Measurements from ENCODE around the gene KRTAP6-2.

KRTAP6-2 gene, protein sequence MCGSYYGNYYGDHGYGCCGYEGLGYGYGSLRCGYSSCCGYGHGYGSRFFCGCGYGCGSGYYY

DNA sequence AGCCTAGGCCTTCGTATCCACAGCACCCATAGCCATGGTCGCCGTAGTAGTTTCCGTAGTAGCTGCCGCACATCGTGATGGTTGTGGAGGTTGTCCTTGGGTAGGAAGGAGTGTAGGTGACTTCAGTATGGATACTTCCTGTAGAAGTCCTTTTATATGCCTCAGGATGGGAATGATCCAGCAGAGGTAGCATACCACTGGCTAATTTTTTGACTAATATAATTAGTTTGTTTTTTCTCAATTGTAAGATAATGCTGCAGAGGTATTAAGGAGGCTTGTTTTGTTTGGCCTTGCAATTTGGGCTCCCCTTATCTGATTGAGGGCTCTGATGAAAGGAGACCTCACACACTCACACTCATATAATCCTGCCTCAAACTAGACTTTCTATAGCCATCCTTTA, at the start of gene KRTAP6-2:
TSS of gene KRTAP6-2 (minus strand) at position 101 of the 400 bp plus-strand sequence. CDS start at position 73, 28 bp downstream.
- no peak for DNase-seq

DNA sequence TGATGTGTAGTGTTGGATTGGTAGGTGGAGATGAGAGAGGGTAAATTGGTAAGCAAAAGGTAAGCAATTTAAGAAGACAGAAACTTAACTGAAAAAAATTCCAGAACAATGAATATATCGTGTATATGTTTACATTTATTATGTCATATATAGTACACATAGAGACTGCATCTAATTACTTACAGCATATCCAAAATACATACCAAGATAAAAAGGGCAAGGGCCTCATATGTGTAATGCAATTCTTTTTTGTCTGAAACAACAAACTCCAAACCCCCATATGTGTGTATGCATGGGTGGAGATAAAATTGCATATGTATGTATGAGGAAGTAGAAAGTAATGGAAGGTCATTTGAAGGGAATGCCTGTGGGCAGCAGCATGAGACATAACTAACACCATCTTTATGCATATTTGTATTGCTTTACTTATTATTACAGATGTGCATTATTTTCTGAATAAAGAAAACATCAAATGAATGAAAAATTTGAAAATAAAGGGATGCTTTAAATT, 48.3 kb upstream of the KRTAP6-2 start:
- no peak for DNase-seq

GRCh38 chr21:30642564-30642963, 43.9 kb upstream of the KRTAP6-2 start, which contains the start of gene KRTAP20-3:
TSS of gene KRTAP20-3 (plus strand) at chr21:30642864.
- DNase-seq = no peak

- no peak for DNase-seq
These were observed 40.0 kb upstream of the KRTAP6-2 start for GRCh38 chr21:30638686-30639085.

DNA sequence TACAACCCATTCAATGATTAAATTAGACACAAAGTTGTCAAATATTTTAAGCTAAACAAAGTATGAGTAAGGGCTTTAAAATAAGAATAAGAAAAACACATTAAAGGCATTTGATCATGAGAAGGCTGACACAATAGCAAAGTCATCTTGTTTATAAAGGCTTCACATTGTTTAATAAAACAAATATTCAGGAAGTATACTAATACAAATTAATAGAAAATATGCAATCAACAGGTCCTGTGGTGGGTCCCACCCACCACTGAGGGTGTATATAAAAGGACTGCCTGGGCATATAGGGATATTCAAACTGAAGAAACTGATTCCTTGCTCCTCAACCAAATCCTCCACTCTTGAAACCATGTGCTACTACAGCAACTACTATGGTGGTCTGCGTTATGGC, 36.2 kb upstream of the KRTAP6-2 start, which contains the start of gene KRTAP20-2:
TSS of gene KRTAP20-2 (plus strand) at position 301 of the 400 bp plus-strand sequence. CDS start at position 359, 58 bp downstream.
- no peak for DNase-seq

GRCh38 chr21:30629200-30629599, 30.5 kb upstream of the KRTAP6-2 start:
- peak; percentile 22 for DNase-seq

DNA sequence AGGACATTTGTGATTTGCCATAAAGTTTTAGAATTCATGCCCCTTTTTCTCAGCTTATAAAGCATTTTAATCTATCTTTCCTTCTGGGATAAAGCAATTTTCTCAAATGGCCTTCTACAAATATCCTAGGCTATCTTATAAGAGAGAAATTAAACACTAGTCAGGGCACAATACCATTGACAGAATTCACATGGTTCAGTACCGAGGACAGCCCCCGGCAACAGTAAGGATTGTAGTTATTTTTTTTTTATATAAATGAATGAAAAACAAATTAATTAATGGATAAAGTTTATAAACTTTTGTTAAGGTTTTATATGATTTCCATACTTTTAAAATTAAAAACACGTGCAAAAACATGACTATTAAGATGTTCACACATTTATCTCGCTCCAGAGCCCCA, 29.4 kb upstream of the KRTAP6-2 start:
- DNase-seq = no peak

DNA sequence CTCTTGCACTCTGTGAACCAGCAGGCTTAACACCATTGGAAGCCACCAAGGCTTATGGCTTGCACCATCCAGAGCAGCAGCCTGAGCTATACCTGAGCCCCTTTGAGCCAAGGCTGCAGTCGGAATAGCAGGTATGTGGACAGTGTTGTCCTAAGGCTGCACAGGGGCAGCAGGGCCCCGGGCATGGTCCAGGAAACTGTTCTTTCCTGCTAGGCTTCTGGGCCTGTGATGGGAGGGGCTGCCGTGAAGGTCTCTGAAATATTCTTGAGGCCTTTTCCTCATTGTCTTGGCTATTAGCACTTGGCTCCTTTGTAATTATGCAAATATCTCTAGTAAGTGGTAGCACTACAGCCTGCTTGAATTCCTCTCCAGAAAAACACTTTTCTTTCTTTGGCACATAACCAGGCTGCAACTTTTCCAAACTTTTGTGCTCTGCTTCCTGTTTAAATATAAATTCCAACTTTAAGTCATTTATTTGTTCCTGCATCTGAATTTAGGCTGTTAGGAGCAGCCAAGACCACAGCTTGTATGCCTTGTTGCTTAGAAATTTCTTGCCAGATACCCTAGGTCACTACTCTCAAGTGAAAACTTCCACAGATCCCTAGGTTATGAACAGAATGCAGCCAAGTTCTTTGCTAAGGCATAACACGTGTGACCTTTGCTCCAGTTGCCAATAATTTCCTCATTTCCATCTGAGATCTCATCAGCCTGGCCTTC, 26.9 kb upstream of the KRTAP6-2 start:
- no peak for DNase-seq

- no peak for DNase-seq
These were observed 24.7 kb upstream of the KRTAP6-2 start for GRCh38 chr21:30623362-30623761.

GRCh38 chr21:30620522-30620921, 21.8 kb upstream of the KRTAP6-2 start, which contains the start of gene KRTAP20-4:
TSS of gene KRTAP20-4 (plus strand) at chr21:30620627.
- no peak for DNase-seq

- no peak for DNase-seq
These were observed 21.4 kb upstream of the KRTAP6-2 start for GRCh38 chr21:30620080-30620479.

DNA sequence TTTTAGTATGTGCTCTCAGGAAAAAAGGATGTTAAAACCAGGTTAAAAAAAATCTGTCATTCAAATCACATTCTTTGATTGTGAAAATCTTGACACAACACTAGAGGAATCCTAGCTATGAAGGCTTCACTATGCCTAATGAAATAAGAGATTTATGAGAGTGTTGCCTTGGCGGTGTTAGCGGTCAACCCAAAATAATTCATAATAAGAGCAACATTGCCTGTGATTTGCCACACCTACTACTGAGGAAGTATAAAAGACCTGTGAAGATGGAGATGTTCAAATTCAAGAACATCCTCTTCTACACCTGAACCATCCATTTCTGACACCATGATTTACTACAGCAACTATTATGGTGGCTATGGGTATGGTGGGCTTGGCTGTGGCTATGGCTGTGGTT, 17.4 kb upstream of the KRTAP6-2 start, which contains the start of gene KRTAP20-1:
TSS of gene KRTAP20-1 (plus strand) at position 301 of the 400 bp plus-strand sequence. CDS start at position 331, 30 bp downstream.
- no peak for DNase-seq

- DNase-seq = no peak
These were observed 16.5 kb upstream of the KRTAP6-2 start for GRCh38 chr21:30615199-30615598.

GRCh38 chr21:30613836-30614235, 15.1 kb upstream of the KRTAP6-2 start, which contains the start of gene KRTAP6-1:
TSS of gene KRTAP6-1 (minus strand) at chr21:30613930. CDS start at chr21:30613904, 26 bp downstream.
- DNase-seq = no peak

DNA sequence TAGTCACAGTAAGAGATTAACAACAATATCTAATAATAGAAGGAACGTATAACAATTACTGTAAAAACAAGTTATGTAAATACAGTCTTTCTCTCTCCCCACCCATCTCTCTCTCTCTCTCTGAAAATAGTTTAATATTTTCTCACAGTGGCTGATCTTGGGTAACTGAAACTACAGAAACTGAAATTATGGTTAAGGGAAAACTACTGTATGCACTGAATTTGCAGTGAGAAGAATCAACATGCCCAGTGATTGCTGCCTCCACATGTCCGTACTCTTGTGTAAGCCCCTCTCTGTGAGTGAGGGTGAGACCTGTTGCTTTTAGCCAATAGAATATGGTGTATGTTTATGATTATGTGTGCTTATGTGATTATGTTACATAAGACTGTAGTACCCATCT, 13.4 kb upstream of the KRTAP6-2 start:
- no peak for DNase-seq

DNA sequence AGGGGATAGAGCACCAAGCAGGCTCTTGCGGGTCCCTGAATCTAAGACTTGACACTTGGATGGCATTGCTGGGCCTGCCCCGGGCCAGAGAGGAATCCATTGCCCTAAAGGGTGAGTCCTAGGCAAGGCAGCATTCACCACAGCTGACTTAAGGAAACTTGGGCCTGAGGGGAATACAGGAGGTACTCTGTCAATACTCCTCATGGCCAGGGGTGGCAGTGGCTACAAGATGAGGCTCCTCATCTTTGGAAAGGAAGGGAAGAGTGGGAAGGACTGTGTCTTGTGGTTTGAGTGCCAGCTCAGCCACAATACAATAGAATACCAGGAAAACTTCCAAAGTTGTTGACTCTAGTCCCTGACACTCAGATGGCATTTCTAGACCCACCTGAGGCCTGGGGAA, 7.3 kb upstream of the KRTAP6-2 start:
- DNase-seq = no peak

DNA sequence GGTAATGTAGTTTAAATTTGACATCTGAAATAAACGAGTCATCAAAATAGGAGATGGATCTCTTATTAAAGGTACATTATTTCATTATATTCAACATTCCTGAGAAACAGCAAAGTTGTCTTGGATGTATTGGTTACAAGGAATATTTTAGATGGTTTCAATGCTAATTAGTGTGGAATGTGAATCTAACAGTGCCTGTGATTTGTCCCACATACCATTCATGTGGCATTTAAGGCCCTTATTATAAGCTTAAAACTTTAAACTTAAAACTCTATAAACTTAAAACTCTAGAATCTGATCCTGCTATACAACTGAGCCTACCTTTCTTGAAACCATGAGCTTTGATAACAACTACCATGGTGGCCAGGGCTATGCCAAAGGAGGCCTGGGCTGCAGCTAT, 2.1 kb upstream of the KRTAP6-2 start, which contains the start of gene KRTAP22-1:
TSS of gene KRTAP22-1 (plus strand) at position 301 of the 400 bp plus-strand sequence.
- DNase-seq = no peak

DNA sequence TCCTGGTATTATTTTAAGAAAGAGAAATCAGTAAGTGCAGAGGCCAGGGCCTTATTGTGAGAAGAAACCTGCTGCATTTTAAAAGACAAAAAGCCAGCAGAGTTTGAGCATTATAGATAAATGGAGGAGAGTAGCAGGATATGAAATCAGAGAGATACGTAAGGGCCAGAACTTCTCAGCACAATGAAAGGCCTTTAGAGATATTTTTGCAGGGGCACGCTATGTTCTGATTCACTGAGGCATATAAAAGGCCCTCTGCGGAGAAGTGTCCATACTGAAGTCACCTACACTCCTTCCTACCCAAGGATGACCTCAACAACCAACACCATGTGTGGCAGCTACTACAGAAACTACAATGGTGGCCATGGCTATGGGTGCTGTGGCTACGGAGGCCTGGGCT, 6.6 kb downstream of the KRTAP6-2 start, which contains the start of gene KRTAP6-3:
TSS of gene KRTAP6-3 (plus strand) at position 301 of the 400 bp plus-strand sequence. CDS start at position 307, 6 bp downstream.
- DNase-seq = no peak

- DNase-seq = no peak
These were observed 8.4 kb downstream of the KRTAP6-2 start, which contains the start of gene KRTAP22-2 for GRCh38 chr21:30590297-30590696. TSS of gene KRTAP22-2 (minus strand) at chr21:30590397.

- no peak for DNase-seq
These were observed 15.8 kb downstream of the KRTAP6-2 start for GRCh38 chr21:30582870-30583269.

- no peak for DNase-seq
These were observed 18.6 kb downstream of the KRTAP6-2 start for GRCh38 chr21:30580132-30580531.

- no peak for DNase-seq
These were observed 19.4 kb downstream of the KRTAP6-2 start for GRCh38 chr21:30579346-30579745.

- no peak for DNase-seq
These were observed 20.9 kb downstream of the KRTAP6-2 start for GRCh38 chr21:30577766-30578165.

DNA sequence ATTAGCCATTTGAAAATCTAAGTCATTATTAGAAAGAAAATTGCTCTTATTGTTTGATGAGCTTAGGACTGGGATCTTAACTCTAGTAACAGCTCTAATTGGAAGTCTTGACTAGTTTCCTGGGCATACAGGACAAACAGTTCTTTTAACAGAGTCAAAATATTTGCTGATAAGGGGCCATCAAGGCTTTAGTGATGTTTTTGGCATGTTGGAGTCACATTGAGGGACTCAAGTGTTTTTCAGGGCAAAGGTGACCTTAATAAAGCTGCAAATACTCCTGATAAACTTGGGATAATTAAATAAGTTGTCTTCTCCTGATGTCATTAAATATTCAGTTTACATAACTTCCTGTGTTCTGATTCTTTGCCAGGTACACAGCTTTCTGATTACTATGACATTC, 31.1 kb downstream of the KRTAP6-2 start:
- DNase-seq = no peak

All from fibroblast of upper back skin (primary cell).